ENCODE results near the gene LEFTY1.

Gene LEFTY1

GRCh38 chr1:225880222-225880588 lies 8.7 kb downstream of the LEFTY1 start:
- POLR2A ChIA-PET = interaction anchor here (0.6 kb wide), 1 partner anchor 398 kb away, joined by 3 read pairs; no protein-coding TSS in a partner anchor
- H3K4me3 ChIP-seq (ENCODE audit: low read depth, low read length) = no peak overlapping the region
- no peak for TF ChIP-seq CTCF (IDR thresholded peaks at IDR 0.05; ENCODE audit: insufficient read depth, low read length, missing control alignments)
- DNase-seq (ENCODE audit: low read depth, low spot score) = no peak
- CTCF ChIA-PET = interaction anchor here (1.6 to 3.5 kb wide), 3 partner anchors 10 to 405 kb away, joined by 6 to 26 read pairs (median 10); partner anchors contain the start of gene SRP9

- ChIA-PET POLR2A (interaction anchor here (0.6 kb wide), 1 partner anchor 397 kb away, joined by 3 read pairs; no protein-coding TSS in a partner anchor), CTCF (interaction anchor here (1.6 to 1.9 kb wide), 2 partner anchors 10 to 102 kb away, joined by 6 to 10 read pairs; partner anchors contain the start of gene SRP9)
- no peak for DNase-seq (ENCODE audit: low read depth, low spot score)
- no peak overlapping the region for H3K4me3 ChIP-seq (ENCODE audit: low read depth, low read length)
- TF ChIP-seq CTCF (IDR thresholded peaks at IDR 0.05; ENCODE audit: insufficient read depth, low read length, missing control alignments) = no peak
Measured at GRCh38 chr1:225879521-225880221, 9.3 kb downstream of the LEFTY1 start.

- no peak for TF ChIP-seq CTCF (IDR thresholded peaks at IDR 0.05; ENCODE audit: insufficient read depth, low read length, missing control alignments)
- no peak for DNase-seq (ENCODE audit: low read depth, low spot score)
- ChIA-PET CTCF (interaction anchor here (0.8 to 1.3 kb wide), 3 partner anchors 32 to 404 kb away, joined by 3 to 5 read pairs (median 4); no protein-coding TSS in a partner anchor), POLR2A (no interaction called here)
- H3K4me3 ChIP-seq (ENCODE audit: low read depth, low read length) = no peak overlapping the region
Measured at GRCh38 chr1:225878282-225878681, 10.7 kb downstream of the LEFTY1 start.

- H3K4me3 ChIP-seq (ENCODE audit: low read depth, low read length) = no peak overlapping the region
- peak; percentile 65 for TF ChIP-seq CTCF (IDR thresholded peaks at IDR 0.05; ENCODE audit: insufficient read depth, low read length, missing control alignments)
- ChIA-PET CTCF (interaction anchor here (0.7 to 1.6 kb wide), 4 partner anchors 11 to 109 kb away, joined by 3 to 6 read pairs (median 4); no protein-coding TSS in a partner anchor), POLR2A (no interaction called here)
- no peak for DNase-seq (ENCODE audit: low read depth, low spot score)
Measured at GRCh38 chr1:225877580-225877979, 11.4 kb downstream of the LEFTY1 start.

GRCh38 chr1:225876900-225877510 lies 11.9 kb downstream of the LEFTY1 start:
- ChIA-PET POLR2A (no interaction called here), CTCF (interaction anchor here (0.7 to 1.6 kb wide), 8 partner anchors 10 to 402 kb away, joined by 3 to 6 read pairs (median 4); no protein-coding TSS in a partner anchor)
- H3K4me3 ChIP-seq (ENCODE audit: low read depth, low read length) = no peak overlapping the region
- DNase-seq (ENCODE audit: low read depth, low spot score) = no peak
- TF ChIP-seq CTCF (IDR thresholded peaks at IDR 0.05; ENCODE audit: insufficient read depth, low read length, missing control alignments) = no peak

All from AG04449 (cell line).